GM19395 (cell line): ENCODE results near the gene FOXL2NB.

ENCODE experiments used
- ATAC-seq: cut with Tn5 transposase; IDR thresholded peaks from one replicate; pipeline ENCODE4 v1.9.1; 2021; ENCODE audit warnings: mild to moderate bottlenecking, moderate library complexity; ENCODE audit not compliant: unreplicated experiment

FOXL2NB gene

DNA sequence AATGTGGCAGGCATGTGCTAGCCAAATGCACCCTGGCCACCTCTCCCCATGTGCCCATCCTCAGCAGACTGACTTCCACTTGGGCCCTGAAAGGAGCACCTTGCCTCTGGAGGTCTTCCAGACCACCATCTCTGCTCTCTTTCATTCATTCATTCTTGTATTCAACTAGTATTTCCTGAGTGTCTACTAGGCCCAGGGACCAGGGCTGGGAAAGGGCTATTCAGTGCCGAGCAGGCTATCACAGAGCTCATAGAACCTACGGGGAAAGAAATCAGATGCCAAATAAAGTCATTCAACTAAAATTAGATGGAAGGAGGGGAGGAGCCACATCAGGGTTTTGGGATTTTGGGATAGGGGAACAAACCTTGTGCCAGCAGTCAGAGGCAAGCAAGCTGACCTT, 40.2 kb downstream of the FOXL2NB start:
- ATAC-seq = no peak

DNA sequence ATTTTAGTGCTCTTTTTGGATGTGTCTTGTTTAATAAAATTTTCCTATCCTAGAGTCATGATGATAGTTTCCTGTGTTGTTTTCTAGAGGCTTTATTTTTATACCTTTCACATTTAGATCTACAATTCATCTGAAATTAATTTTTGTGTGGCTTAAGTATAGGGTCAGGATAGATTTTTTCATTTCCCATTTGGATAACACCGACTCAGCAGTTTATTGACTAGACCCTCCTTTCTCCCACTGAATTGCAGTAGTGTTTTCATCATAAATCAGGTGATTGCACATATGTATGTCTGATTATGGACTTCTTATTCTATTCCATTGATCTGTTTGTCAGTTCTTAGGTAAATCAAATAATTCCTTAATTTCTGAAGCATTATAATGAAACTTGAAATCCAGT, 48.7 kb downstream of the FOXL2NB start:
- no peak for ATAC-seq
